HCT116 (cell line): ENCODE data around the gene STAT4. TPM values are rescaled to one million over a fixed set of nuclear protein-coding genes. Genes with fewer than 3 reads are reported as not detected.

Source experiments
- ATAC-seq: fragments of 200-7000 bp; cut with Tn5 transposase; 2 replicates; pipeline ENCODE4 v1.9.1; 2020; ENCODE audit warnings: mild to moderate bottlenecking, moderate library complexity
- BruUV-seq: library from RNA; stranded (reverse); fragments of 400-500 nt; replicated peaks from 2 replicates; lab custom pipeline; 2021; lab: Mats Ljungman, UMichigan
- CTCF ChIA-PET: fragments of 300-600 bp; sonication (Branson Sonifier 250); formaldehyde crosslinking; loops from one replicate; lab custom pipeline; 2021; ENCODE audit warnings: antibody characterized with exemption; lab: Charles Lee
- POLR2A ChIA-PET: fragments of 300-600, 350-600 bp; sonication (Branson Sonifier 250); formaldehyde crosslinking; loops from one replicate; lab custom pipeline; 2021; ENCODE audit warnings: antibody characterized with exemption; lab: Charles Lee
- RAD21 ChIA-PET, 2 experiments: fragments of 300-600 bp; sonication (Branson Sonifier 250); formaldehyde crosslinking; loops; one replicate each; lab custom pipeline; 2023; ENCODE audit warnings: low total read pairs in 2 of 2; ENCODE audit not compliant: uncharacterized antibody in 2 of 2, unreplicated experiment in 2 of 2, low non-redundant PET in 1 of 2; lab: Charles Lee
- DNase-seq: peaks from one replicate; pipeline ENCODE4 v3.0.0-alpha.2; 2010; ENCODE audit warnings: low read depth, low spot score
- H2AFZ ChIP-seq: fragments of 200-600 bp; shearing (Covaris generic), sonication (generic); 2 replicates; pipeline ENCODE4 v1.6.1; 2017; ENCODE audit warnings: low read depth, mixed run types, mixed read lengths, antibody characterized with exemption, low read length; ENCODE audit not compliant: poor library complexity, severe bottlenecking
- H3K27ac ChIP-seq: 2 replicates; pipeline ENCODE4 v1.5.1; 2012; ENCODE audit warnings: low read depth, low read length
- H3K27me3 ChIP-seq: fragments of 200-600 bp; sonication (generic); 2 replicates; pipeline ENCODE4 v1.6.1; 2016; ENCODE audit warnings: mixed run types, low read length, mixed read lengths; ENCODE audit not compliant: insufficient read depth
- H3K36me3 ChIP-seq, 2 experiments: fragments of 200-500 bp in 1 of 2; fragments of 200-600 bp in 1 of 2; sonication (Bioruptor generic) in 1 of 2; sonication (generic) in 1 of 2; 2 replicates each; pipeline versions ENCODE4 v1.5.1 to v1.6.1; 2014 to 2016; ENCODE audit warnings: low read length in 2 of 2, inconsistent platforms in 1 of 2, mixed read lengths in 1 of 2, mixed run types in 1 of 2; ENCODE audit not compliant: insufficient read depth in 2 of 2, control insufficient read depth in 1 of 2
- H3K4me1 ChIP-seq, 2 experiments: fragments of 200-600 bp in 1 of 2; sonication (generic) in 1 of 2; 2 replicates each; pipeline versions ENCODE4 v1.5.1 to v1.6.1; 2012 to 2017; ENCODE audit warnings: low read length in 2 of 2, inconsistent platforms in 1 of 2, mild to moderate bottlenecking in 1 of 2, mixed read lengths in 1 of 2, mixed run types in 1 of 2, moderate library complexity in 1 of 2; ENCODE audit not compliant: insufficient read depth in 2 of 2, control insufficient read depth in 1 of 2
- H3K4me2 ChIP-seq: fragments of 200-600 bp; sonication (generic); 2 replicates; pipeline ENCODE4 v1.6.1; 2017; ENCODE audit warnings: mixed run types, low read length, mixed read lengths
- H3K4me3 ChIP-seq, 2 experiments: fragments of 200-600 bp in 1 of 2; sonication (generic) in 1 of 2; replicated peaks in 1 of 2; 2 replicates each; pipeline ENCODE4 v1.5.1; 2011 to 2016; ENCODE audit warnings: low read length in 2 of 2, control low read depth in 1 of 2, low read depth in 1 of 2, mild to moderate bottlenecking in 1 of 2, mixed read lengths in 1 of 2, mixed run types in 1 of 2
- H3K79me2 ChIP-seq: fragments of 200-600 bp; sonication (generic); 2 replicates; pipeline ENCODE4 v1.6.1; 2017; ENCODE audit warnings: mild to moderate bottlenecking, mixed run types, low read length, moderate library complexity, mixed read lengths; ENCODE audit not compliant: insufficient read depth
- H3K9ac ChIP-seq: fragments of 200-600 bp; sonication (generic); 2 replicates; pipeline ENCODE4 v1.6.1; 2016; ENCODE audit warnings: low read length, mixed read lengths
- H3K9me2 ChIP-seq: fragments of 200-600 bp; sonication (generic), shearing (Covaris generic); 2 replicates; pipeline ENCODE4 v1.6.1; 2017; ENCODE audit warnings: mixed run types, mild to moderate bottlenecking, moderate library complexity; ENCODE audit not compliant: insufficient read depth
- H3K9me3 ChIP-seq, 2 experiments: fragments of 200-500 bp in 1 of 2; fragments of 200-600 bp in 1 of 2; sonication (Bioruptor generic) in 1 of 2; sonication (generic) in 1 of 2; 2 replicates each; pipeline ENCODE4 v1.6.1; 2014 to 2017; ENCODE audit warnings: low read length in 2 of 2, mixed read lengths in 2 of 2, inconsistent platforms in 1 of 2, low read depth in 1 of 2, mild to moderate bottlenecking in 1 of 2, mixed run types in 1 of 2, moderate library complexity in 1 of 2; ENCODE audit not compliant: control insufficient read depth in 1 of 2, insufficient read depth in 1 of 2
- H4K20me1 ChIP-seq: fragments of 200-600 bp; sonication (generic), shearing (Covaris generic); 2 replicates; pipeline ENCODE4 v1.6.1; 2017; ENCODE audit warnings: mixed run types, mild to moderate bottlenecking, moderate library complexity; ENCODE audit not compliant: insufficient read depth
- ATF3 ChIP-seq: IDR thresholded peaks from 2 replicates; pipeline ENCODE4 v1.6.1; 2012
- CTCF ChIP-seq, 3 experiments: fragments of 200-600 bp in 1 of 3; sonication (generic) in 1 of 3; IDR thresholded peaks in 2 of 3; conservative IDR thresholded peaks in 1 of 3; 2 replicates each; pipeline ENCODE4 v1.5.1; 2012 to 2017; ENCODE audit warnings: low read depth in 2 of 3, low read length in 2 of 3, antibody characterized with exemption in 1 of 3, borderline replicate concordance in 1 of 3, control low read depth in 1 of 3, mild to moderate bottlenecking in 1 of 3, mixed read lengths in 1 of 3, mixed run types in 1 of 3, moderate library complexity in 1 of 3; ENCODE audit not compliant: insufficient read depth in 1 of 3
- EZH2phosphoT487 ChIP-seq: fragments of 200-600 bp; IDR thresholded peaks from 2 replicates; pipeline ENCODE4 v1.6.1; 2018; ENCODE audit warnings: antibody characterized with exemption, borderline replicate concordance
- POLR2A ChIP-seq: IDR thresholded peaks from 2 replicates; pipeline ENCODE4 v1.7.0; 2011; ENCODE audit warnings: borderline replicate concordance; ENCODE audit not compliant: insufficient read depth, insufficient read length; ENCODE audit errors: extremely low read depth
- POLR2AphosphoS5 ChIP-seq: IDR thresholded peaks from 2 replicates; pipeline ENCODE4 v1.6.1; 2011; ENCODE audit warnings: mild to moderate bottlenecking, low read depth, low read length, moderate library complexity
- RAD21 ChIP-seq: IDR thresholded peaks from 2 replicates; pipeline ENCODE4 v1.6.1; 2012; ENCODE audit warnings: low read depth, mild to moderate bottlenecking
- SP1 ChIP-seq: IDR thresholded peaks from 2 replicates; pipeline ENCODE4 v1.6.1; 2012; ENCODE audit warnings: low read depth
- ZFX ChIP-seq: fragments of 450-650 bp; IDR thresholded peaks from 2 replicates; pipeline ENCODE4 v1.6.1; 2017
- intact Hi-C: fragments of 100-400 bp; cut with micrococcal nuclease; formaldehyde crosslinking; loops from 2 replicates; pipeline ENCODE4 v1.10.0; 2022
- total RNA-seq: library from RNA; stranded (reverse); gene quantifications from one replicate; pipeline ENCODE4 v1.2.1, GENCODE V29; 2021; ENCODE audit not compliant: unreplicated experiment

Gene STAT4
- total RNA-seq, 1 experiment from 2014 or later: 2.0 TPM

DNA sequence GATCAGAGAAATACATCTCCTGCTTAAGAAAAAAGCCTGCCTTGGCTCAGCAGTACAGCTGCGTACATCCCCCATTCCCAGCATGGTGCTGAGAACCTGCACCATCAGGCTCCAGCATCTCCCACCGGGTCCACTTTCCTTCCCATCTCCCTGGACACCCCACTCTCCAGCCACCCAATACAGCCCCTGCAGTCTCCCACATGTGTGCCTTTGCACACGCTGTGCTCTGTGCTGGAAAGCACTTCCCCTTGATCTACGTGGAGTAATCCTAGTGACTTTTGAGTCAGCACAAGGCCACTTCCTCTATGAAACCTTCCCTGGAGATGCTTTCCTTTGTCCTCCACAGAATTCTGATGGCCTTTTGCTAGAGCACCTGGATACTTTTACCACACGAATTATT, 153.8 kb downstream of the STAT4 start:
- intact Hi-C loops: loop anchor here (2.0 kb wide), 1 partner anchor 100 kb away; no protein-coding TSS in a partner anchor
- ChIA-PET RAD21 (no interaction called here), CTCF (interaction anchor here (1.2 kb wide), 1 partner anchor 13 kb away, joined by 3 read pairs; no protein-coding TSS in a partner anchor), POLR2A (no interaction called here)
- Histone ChIP-seq H2AFZ (no peak overlapping the region), H3K9ac (no peak overlapping the region), H3K4me2 (no peak overlapping the region), H4K20me1 (no peaks in the 10 kb centered on the region), H3K36me3 (peaks cover 52 to 74% of the 10 kb centered on the region in 2 experiments), H3K4me3 (no peak overlapping the region), H3K4me1 (no peaks in the 10 kb centered on the region), H3K27ac (no peak overlapping the region), H3K9me2 (no peaks in the 10 kb centered on the region), H3K27me3 (no peaks in the 10 kb centered on the region), H3K9me3 (no peaks in the 10 kb centered on the region), H3K79me2 (no peaks in the 10 kb centered on the region)
- DNase-seq: no peak
- no peak for ATAC-seq
- no TSS peak for BruUV-seq
- TF ChIP-seq CTCF (IDR thresholded peaks at IDR 0.05 in 2 of 3, conservative IDR thresholded peaks at IDR 0.05 in 1 of 3; ENCODE audit: borderline replicate concordance in 1 of 3, insufficient read depth in 1 of 3, low read depth in 2 of 3, low read length in 2 of 3) (no peak), POLR2AphosphoS5 (no peak), ATF3 (no peak), SP1 (no peak), RAD21 (no peak), EZH2phosphoT487 (no peak), POLR2A (no peak), ZFX (no peak)
